NOMO-1 (cell line): Measurements from ENCODE around the gene TVP23A.
"Not testable (repeated sequence)": the region's sequence is repeated elsewhere in the genome, so short reads cannot be mapped to it uniquely, and the experiment has no call there.

Experiments used
- DNase-seq, 2 experiments: peaks; one replicate each; lab custom pipeline; 2025; ENCODE audit not compliant: unreplicated experiment in 2 of 2; lab: John Stamatoyannopoulos, UW

Gene TVP23A

DNA sequence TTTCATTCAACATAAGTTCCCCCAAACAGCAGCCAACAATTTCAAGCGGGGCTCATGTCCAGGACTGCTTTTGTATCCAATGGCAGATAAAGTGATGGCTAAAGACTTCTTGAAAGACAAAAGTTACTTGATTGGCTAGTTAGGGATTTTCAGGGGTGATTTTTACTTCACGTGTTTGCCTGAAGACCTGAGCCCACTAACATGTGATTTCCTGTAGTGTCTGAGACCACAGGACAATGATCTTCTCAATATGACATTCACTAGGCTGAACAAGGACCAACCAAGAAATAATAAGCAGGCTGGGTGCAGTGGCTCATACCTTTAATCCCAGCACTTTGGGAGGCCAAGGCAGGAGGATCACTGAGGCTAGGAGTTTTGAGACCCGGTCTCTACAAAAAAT is 10.4 kb downstream of the TVP23A start:
- DNase-seq: no peak

DNA sequence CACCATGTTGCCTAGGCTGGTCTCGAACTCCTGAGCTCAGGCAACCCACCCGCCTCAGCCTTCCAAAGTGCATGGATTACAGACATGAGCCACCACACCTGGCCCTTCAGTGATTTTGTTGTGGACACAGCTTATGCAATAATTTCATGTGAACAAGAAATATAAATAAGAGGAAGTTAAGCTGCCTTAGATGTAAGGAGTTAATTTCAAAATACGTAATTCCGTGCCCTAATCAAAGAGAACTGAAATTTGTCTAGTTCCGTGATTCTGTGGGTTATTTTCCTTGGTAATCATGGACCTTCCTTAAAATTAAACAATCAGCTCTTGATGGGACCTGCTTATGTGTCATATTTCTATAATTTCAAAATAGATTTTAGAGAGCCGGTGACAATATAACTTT is 11.9 kb downstream of the TVP23A start:
- DNase-seq: peak; percentile 81 to 93

DNA sequence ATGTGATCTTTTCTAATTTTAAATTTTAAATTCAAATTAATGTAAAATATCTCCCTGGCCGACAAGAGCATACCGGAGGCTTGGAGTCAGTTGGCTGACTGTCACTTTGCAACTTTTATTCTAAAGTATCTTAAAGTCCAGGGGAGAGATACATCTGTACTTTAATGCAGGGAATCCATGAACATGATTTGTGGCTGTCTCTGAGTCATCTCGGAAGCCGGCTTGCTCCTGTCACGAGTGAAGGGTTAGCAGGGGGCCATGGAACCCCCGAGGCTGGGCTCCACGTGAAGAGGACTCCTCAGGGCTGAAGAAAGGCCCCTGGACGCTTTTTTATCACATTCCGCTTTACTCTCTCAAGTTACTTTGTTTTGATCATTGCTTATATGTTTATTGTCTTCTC is 13.3 kb downstream of the TVP23A start:
- DNase-seq: no peak

DNA sequence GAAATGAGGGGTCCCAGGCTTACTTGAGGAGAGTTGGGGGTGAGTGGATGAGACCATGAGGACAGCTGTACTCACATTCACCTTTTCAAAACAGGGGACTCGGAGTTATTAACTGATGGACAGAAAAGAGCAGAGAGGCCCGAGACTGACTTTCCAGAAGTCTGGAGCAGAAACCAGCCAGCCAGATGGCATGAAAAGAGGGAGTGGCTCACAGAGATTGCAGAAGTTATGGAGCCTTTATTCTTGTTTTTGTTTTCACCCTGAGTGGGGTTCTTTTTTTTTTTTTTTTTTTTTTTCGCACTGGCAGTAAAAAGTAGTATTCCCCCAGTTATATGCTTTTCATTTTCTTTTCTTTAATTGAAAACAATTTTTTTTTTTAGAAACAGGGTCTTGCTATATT is 18.9 kb downstream of the TVP23A start:
- no peak for DNase-seq

DNA sequence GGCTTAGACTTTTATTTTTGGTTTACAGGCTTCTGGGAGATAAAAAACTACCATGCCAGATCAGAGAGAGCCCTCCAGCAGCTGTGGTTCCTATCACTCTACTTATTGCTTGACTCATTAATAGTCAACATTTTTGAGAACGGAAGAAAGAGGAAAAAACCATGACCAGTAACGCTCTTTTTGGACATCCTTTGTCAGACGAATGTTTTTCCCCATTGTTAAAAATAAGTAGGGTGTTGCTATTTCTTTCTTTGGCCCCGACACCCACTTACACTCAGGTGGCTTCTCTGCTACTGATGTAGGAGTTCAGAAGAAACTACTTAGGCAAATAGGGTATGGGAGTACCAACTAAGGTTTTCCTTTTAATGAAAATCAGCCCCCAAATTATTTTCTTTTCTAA is 27.5 kb downstream of the TVP23A start:
- DNase-seq: no peak

DNA sequence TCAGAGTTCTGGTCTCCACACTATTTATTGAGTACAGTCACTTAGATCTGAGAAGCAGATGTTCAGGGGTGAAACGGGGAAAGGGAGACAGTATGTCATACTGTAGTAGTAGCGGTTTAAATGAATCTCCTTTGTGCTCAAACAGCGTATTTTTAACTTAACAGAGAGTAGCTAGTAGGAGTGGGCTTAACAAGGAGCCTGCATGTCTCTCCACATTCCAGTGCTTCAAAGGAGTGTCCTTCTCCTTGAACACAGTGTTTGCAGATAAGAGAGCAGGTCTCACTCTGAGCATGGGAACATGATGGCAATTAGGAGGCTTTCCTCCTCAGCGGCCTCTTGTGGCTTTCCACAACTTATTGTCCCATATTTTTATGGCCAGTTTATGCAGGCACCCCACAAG is 30.0 kb downstream of the TVP23A start:
- DNase-seq: not testable (repeated sequence)

DNA sequence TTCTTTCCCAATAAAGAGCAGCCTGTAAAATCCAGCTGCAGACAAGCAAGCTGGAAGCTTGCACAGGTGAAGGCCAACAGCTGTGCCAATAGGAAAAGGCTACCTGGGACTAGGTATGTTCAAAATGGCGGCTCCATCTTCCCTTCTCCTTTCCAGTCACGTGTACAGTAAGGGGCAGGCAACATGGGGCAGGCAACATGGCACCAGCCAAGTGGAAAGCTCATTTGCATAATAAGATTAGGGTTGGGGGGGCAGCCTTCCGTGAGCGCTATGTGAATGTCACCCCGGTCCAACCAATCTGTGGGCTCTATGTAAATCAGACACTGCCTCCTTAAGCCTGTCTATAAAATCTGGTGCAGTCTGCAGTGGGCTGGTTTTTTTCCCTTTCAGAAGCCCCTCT is 31.3 kb downstream of the TVP23A start:
- DNase-seq: no peak

DNA sequence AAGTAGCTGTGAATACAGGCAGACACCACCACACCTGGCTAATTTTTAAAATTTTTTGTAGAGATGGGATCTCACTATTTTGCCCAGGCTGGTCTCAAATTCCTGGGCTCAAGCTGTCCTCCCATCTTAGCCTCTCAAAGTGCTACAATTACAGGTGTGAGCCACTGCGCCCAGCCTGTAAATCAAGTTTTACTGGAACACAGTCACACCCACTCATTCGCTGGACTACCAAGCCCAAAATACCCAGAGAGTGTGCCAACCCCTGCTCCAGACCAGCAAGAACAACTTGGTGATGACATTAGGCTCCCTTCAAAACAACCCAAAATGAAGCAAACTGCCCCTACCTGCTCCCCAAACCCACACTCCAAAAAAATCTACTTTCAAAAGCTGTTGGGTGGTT is 36.0 kb downstream of the TVP23A start:
- no peak for DNase-seq

DNA sequence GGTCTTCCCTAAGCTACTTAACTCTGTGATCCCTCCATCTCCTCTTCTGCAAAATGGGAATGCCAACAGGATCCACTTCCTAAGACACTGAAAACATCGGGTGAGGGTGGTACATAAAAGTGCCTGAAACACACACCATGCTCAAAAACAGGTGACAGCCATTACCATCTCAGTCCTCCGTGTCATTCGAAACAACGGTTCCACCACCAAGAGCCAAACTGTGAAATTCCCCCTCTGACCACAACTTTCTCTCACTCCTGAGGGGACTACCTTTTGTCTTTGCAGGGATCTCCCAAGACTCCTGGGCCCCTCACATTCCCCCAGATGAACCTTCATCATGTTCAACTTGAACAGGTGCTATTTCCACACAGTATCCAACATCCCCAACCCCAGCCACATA is 38.0 kb downstream of the TVP23A start:
- DNase-seq: no peak

DNA sequence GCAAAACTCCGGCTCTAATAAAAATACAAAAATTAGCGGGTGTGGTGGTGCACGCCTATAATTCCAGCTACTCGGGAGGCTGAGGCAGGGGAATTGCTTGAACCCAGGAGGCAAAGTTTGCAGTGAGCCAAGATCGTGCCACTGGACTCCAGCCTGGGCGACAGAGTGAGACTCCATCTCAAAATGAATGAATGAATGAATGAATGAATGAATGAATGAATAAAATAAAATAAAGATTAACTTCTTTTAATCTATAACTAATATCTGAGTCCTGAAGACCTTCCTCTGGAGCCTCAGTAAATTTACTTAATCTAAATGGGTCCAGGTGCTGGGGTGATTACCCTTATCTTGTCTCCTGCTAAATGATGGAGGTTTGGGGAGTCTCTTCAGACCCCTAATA is 38.7 kb downstream of the TVP23A start:
- DNase-seq: not testable (repeated sequence)

DNA sequence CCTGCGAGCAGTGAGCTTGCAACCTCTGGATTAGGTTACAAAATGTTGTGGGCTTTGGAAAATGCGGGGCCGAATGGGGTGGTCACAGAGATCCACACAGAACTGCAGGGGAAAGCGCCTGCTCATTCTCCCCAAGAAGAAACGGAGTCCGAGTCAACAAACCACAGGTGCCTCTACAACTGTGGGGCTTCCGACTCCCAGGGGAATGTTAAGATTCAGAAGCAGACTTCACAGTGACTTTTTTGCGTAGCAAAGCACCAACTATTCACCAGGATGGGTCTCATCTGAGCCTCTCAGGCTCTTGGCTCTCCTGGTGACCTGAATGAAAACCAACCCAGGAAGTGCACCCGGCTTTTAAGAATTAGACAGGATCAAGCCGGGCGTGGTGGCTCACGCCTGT is 41.2 kb downstream of the TVP23A start:
- no peak for DNase-seq

DNA sequence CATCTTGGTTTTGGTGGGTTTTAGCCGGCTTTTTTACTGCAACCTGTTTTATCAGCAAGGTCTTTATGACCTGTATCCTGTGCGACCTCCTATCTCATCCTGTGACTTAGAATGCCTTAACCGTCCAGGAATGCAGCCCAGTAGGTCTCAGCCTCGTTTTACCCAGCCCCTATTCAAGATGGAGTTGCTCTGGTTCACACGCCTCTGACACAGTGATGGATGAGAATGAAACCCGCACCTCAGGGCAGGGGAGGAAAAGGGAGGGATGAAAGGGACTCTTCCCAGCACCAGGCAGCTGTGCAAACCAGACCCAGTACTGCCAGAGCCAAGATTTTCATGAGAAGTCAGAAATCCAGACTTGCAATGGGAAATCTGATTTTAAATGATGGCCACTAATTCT is 41.7 kb downstream of the TVP23A start:
- DNase-seq: not testable (repeated sequence)

DNA sequence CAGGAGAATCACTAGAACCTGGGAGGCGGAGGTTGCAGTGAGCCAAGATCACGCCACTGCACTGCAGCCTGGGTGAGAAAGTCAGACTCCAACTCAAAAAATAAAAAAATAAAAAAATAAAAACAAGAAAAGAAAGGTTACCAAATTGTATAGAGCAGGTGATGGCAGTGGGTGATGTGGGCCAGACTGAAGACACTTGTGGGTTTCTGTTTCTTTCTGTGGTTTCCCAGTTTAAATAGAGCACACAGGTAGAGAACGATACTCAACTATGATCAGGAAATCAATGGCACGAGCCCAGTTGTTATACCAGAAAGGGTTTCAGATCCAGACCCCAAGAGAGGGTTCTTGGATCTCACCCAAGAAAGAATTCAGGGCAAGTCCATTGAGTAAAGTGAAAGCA is 42.3 kb downstream of the TVP23A start:
- no peak for DNase-seq

DNA sequence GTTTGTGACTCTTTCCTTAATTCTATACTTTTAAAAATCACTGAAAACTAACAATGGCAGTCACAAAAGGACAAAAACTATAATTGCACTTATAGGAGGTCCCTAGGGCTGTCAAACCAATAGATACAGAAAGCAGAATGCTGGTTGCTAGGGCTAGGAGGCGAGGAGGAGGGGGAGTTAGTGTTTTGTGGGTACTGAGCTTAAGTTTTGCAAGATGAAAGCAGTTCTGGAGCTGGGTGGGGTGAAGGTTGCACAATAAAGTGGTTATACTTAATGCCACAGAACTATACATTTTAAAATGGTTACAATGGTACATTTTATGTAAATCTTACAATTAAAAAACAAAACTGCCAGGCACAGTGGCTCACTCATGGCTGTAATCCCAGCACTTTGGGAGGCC is 47.7 kb downstream of the TVP23A start:
- DNase-seq: peak; percentile 94 to 98

DNA sequence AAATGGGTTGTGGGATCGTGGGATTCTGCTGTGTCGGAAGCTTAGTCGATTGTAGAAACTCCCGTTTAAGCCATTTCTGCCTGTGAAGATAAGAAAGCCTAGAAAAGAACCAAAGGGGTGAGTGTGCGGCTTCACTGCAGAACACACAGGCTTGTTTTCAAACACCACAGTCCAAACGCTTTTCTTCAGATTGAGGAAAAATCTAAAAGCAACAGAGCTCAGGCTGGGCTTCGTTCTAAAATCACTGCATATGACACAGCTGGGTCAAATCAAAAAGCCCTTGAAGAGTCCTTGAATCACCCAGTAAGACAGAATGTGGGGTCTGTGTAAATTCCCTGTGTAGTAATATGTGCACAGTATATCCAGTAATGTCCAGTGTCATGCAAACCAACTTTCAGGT is 49.2 kb downstream of the TVP23A start:
- no peak for DNase-seq

DNA sequence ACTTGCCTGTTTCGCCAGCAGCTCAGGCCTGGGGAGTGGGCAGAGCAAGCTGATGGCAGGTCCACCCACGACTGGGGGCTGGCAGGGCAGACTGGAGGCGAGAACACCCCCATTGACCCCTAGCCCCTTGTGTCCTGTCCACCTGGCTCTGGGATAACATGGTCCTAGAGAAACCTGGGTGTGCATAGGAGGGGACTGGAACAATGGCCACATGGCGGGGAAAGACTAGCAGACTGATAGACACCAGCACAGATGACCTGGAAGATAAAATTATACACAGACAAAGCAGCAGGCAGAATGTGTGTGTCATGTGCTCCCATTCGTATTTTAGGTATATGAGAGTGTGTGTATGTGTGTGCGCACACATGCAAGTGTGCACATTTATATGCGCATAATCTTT is 51.5 kb downstream of the TVP23A start:
- no peak for DNase-seq

DNA sequence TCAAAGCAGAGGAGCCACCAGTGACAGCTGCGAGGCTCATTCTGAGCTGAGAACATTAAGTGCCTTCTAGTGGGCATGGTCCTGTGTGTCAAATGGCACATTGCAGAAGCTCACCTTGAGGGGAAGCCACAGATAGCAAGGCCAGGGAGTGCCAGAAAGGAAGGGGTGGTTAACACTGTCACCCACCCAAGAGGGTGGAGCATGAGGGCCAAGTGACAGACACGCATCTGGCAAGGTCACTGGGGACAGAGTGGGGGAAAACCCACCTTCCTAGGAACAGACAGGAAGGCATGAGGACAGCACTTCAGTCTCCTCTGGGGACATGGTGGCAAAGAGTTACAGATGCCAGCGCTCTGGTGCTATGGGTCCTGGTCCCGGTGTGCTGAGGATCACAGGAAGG is 52.8 kb downstream of the TVP23A start:
- DNase-seq: no peak

DNA sequence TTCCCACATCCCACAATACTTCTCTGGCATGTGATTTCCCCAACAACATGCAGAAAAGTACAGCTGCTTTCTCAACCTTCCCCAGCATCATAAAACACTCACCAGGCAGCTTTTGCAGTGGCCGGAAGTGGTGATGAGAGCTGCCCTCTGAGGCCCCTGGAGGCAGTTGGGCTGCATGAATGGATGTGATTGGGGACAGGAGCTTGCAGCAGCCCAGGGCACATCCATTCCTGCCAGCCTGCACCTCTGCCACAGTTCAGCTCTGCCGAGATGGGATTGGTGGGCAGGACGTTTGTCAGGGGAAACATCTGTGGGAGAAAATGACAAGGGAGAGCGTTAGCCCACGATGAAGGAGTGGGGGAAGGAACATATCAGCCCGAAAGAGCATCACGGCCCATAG is 55.1 kb downstream of the TVP23A start:
- peak; percentile 86 for DNase-seq

DNA sequence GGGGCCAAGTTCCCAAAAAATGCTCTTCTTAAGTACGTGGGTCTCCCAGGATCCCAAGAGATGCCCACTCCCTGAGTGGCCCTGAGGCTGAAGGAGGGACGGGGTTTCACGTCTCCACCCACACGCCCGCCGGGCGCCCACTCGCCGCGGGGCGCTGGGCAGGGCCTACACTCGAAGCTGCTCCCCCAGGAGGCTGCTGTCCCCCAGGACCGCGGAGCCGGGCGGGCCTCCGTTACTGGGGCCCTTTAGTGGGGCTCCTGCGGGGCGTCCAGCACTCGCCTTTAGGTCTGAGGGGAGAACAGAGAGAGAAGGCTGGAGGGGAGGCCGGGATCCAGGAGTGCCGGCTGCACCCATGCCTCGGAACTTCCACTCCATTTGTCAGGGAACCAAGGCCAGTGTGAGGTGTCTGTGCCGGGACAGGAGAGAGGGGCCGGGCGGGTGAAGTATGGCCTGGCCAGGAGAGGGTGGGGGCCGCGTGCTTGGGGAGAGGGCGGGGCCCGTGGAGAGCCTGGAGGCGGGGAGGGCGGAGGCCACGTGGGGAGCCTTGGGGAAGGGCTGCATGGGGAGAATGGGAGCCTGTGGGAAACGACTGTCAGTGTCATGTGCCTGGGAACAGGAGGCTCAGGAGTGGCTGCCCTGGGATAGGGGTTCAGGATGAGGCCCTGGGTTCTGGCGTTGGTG is 56.1 kb downstream of the TVP23A start:
- DNase-seq: no peak

DNA sequence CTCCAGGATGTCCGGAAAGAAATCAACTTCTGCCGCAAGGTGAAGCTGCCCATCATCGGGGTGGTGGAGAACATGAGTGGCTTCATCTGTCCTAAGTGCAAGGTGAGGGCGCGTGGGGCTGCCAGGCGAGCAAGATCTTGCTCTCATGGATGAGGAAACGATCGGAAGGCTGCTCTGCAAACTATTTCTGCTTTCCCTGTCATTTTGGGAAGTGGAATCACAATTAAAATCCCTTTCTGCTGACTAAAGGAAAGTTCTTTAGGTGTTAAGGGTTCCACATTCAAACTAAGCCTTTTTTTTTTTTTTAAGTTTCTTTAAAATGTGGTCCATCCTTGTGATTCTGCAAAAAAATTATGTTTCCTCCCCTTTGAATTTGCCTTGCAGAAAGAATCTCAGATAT is 57.2 kb downstream of the TVP23A start:
- DNase-seq: peak in 1 of 2 experiments; percentile 14

DNA sequence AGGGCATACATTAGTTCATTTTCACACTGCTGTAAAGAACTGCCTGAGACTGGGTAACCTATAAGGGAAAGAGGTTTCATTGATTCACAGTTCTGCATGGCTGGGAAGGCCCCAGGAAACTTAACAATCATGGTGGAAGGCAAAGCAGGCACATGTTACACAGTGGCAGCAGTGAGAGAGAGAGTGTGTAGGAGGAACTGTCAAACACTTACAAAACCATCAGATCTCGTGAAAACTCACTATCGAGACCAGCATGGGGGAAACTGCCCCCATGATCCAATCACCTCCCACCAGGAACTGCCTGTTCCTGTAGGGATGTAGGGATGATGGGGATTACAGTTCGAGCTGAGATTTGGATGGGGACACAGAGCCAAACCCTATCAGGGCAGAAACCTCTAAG is 57.7 kb downstream of the TVP23A start:
- DNase-seq: no peak

DNA sequence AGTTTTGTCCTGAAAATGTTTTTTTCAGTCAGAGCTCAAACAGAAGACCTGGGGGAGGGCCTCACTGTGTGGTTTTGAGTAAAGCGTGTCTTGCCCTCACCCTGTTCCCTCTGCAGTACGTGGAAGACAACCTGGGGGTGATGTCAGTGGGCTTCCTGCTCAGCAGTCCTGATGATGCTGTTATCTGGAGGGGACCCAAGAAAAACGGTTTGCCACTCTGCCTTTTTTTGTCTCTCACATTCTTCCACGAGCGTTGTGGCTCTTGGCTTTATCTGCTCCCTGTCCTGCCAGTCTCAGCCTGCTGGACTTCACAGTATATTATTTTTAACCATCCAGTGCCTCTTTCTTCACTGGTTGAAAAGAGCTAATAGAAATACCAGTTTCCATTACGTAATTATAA is 62.0 kb downstream of the TVP23A start:
- DNase-seq: no peak

DNA sequence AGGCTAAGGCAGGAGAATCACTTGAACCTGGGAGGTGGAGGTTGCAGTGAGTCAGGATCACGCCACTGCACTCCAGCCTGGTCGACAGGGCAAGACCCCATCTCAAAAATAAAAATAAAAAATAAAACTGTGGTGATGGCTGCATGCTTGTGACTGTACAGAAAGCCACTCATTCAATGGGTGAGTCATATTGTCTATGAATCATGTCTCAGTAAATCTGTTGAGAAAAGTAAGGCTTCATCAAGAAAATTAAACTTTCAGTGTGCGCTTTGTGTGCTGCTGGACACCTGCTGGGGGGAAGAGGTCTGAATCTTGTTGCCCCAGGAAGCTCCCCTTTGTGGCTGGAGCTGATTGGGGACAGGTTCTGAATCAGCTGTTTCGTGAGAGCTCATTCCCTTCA is 63.7 kb downstream of the TVP23A start:
- no peak for DNase-seq
